HuH-7 (cell line): ENCODE data around the gene PER2.
"Not testable (repeated sequence)": the region's sequence is repeated elsewhere in the genome, so short reads cannot be mapped to it uniquely, and the experiment has no call there.

Source experiments
- DNase-seq: peaks from one replicate; pipeline ENCODE4 v3.0.0; 2011; ENCODE audit warnings: low spot score

PER2 gene

GRCh38 chr2:238287737-238288649 lies at the start of gene PER2:
Gene PER2 (minus strand): TSS chr2:238288610. CDS start chr2:238277936, 10,674 bp downstream.
- DNase-seq = peak; percentile 60

GRCh38 chr2:238337846-238338245 lies 49.4 kb upstream of the PER2 start:
- no peak for DNase-seq

GRCh38 chr2:238336793-238337444 lies 48.5 kb upstream of the PER2 start:
- no peak for DNase-seq

- no peak for DNase-seq
Observed at GRCh38 chr2:238336151-238336550, 47.7 kb upstream of the PER2 start.

- DNase-seq = not testable (repeated sequence)
Observed at GRCh38 chr2:238335591-238335990, 47.2 kb upstream of the PER2 start.

- DNase-seq = no peak
Observed at GRCh38 chr2:238334885-238335284, 46.5 kb upstream of the PER2 start.

GRCh38 chr2:238331916-238332315 lies 43.5 kb upstream of the PER2 start:
- no peak for DNase-seq

- DNase-seq = no peak
Observed at GRCh38 chr2:238330391-238330790, 42.0 kb upstream of the PER2 start.

GRCh38 chr2:238327751-238328150 lies 39.3 kb upstream of the PER2 start:
- no peak for DNase-seq

GRCh38 chr2:238326801-238327365 lies 38.5 kb upstream of the PER2 start:
- DNase-seq = no peak

- no peak for DNase-seq
Observed at GRCh38 chr2:238325694-238326093, 37.3 kb upstream of the PER2 start.

- DNase-seq = not testable (repeated sequence)
Observed at GRCh38 chr2:238324248-238324647, 35.8 kb upstream of the PER2 start.

GRCh38 chr2:238322001-238322411 lies 33.6 kb upstream of the PER2 start:
- DNase-seq = no peak

- peak; percentile 15 for DNase-seq
Observed at GRCh38 chr2:238321467-238321866, 33.1 kb upstream of the PER2 start.

GRCh38 chr2:238320648-238321281 lies 32.4 kb upstream of the PER2 start:
- DNase-seq = peak; percentile 30

- DNase-seq = peak; percentile 94
Observed at GRCh38 chr2:238320246-238320647, 31.8 kb upstream of the PER2 start, which contains the start of gene TRAF3IP1. Gene TRAF3IP1 (plus strand): TSS chr2:238320518. CDS start chr2:238320663, 145 bp downstream.

GRCh38 chr2:238315031-238315595 lies 26.7 kb upstream of the PER2 start:
- no peak for DNase-seq

GRCh38 chr2:238314576-238314975 lies 26.2 kb upstream of the PER2 start:
- no peak for DNase-seq

- no peak for DNase-seq
Observed at GRCh38 chr2:238313991-238314350, 25.6 kb upstream of the PER2 start.

GRCh38 chr2:238313289-238313990 lies 25.0 kb upstream of the PER2 start:
- DNase-seq = no peak

- DNase-seq = not testable (repeated sequence)
Observed at GRCh38 chr2:238310721-238311120, 22.3 kb upstream of the PER2 start.
